ENCODE data around the gene ARID1B. TPM values are rescaled to one million over a fixed set of nuclear protein-coding genes. Genes with fewer than 3 reads are reported as not detected.

ARID1B gene
- total RNA-seq, 1 donor from 2014 or later, result 87.4 TPM

DNA sequence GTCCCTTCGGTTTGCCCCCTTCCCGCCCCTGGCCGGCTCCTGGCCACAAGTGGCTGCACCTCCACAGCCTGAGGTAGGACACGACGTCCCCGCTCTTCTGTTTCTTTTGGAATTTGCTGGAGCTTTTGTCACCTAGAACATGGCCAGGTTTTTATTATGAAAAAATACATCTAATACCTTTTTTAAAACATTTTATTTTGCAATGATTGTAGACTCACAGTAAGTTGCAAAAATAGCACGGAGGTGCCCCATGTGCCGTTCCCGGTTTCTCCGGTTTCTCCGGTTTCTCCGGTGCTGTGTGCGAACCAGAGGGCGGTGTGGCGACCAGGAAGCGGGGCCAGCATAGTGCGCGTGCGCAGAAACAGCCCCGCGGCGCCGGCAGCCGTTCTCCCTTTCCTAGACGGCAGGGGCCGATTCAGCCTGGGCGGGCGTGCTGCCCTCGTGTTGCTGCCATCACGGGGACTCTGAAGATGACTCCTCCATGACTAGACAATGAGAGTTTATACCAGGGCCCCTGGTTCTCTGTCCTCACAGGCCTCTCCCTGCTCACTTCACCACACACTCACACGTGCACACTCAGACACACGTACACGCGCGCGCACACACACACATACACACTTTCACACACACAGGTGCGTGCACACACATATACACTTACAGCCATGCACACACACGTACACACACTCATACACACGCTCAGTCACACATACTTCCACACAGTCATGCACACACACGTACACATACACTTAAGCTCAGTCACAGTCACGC lies 444.1 kb downstream of the ARID1B start:
- DNase-seq (ENCODE audit: low spot score), result peak; percentile 96

- peak; percentile 84 for DNase-seq (ENCODE audit: low spot score)
Measured at GRCh38 chr6:157221817-157222175, 444.6 kb downstream of the ARID1B start.

DNA sequence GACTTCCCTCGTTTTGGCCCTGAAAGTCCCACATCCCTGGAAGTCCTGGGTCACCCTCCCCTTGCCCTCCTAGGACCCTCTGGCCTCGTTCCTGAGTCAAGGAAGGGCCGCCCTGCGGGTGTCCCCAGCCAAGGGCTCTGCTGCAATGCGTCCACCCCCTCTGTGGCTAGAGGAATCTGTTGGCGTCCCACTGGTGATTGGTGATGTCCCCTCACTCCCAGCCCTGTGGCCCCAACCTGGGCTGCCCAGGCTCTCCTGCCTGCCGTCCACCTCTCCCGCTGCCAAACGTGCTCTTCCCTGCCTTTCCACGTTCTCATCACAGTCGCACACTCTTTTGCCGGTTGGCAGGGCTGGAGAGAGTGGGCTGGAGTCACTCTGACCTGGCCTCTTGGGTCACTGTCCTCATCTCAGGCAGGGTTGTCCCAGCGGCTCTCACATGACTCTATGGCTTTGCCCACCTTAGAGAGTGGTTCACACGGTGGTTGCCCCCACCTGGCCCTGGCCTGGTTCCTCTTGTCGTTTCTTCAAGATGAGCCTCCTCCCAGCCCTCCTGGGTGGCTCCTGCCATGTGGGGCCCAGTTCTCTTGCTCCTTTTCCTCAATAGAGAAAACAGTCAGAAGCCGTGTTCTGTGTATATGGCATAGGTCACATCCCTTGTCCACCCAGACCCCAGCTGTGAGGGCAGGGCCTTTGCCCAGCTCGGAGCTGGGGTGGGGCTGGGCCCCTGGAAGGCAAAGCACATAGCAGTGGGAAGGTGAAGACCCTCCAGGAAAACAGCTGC lies 445.2 kb downstream of the ARID1B start:
- peak; percentile 69 for DNase-seq (ENCODE audit: low spot score)

- DNase-seq (ENCODE audit: low spot score), result peak; percentile 65
Measured at GRCh38 chr6:157223021-157223430, 445.8 kb downstream of the ARID1B start.

DNA sequence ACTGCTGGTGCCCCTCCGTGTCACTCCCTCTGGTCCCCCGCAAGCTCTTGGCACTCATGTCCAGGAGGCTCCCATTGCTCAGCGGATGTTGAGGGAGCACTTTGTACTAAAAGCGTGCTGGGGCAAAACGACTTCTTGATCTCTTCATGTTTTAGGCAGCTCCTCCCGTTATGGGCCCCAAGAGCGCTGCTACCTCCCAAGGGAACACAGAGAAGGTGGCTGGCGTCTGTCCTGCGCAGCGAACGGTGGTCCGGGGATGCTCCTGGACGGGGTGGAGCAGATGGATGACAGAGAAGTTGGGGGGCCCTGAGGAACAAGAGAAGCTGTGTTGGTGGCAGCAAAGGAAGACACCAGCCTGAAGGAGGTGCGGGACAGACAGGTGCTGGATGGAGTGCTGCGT lies 446.3 kb downstream of the ARID1B start:
- DNase-seq (ENCODE audit: low spot score), result peak; percentile 62

DNA sequence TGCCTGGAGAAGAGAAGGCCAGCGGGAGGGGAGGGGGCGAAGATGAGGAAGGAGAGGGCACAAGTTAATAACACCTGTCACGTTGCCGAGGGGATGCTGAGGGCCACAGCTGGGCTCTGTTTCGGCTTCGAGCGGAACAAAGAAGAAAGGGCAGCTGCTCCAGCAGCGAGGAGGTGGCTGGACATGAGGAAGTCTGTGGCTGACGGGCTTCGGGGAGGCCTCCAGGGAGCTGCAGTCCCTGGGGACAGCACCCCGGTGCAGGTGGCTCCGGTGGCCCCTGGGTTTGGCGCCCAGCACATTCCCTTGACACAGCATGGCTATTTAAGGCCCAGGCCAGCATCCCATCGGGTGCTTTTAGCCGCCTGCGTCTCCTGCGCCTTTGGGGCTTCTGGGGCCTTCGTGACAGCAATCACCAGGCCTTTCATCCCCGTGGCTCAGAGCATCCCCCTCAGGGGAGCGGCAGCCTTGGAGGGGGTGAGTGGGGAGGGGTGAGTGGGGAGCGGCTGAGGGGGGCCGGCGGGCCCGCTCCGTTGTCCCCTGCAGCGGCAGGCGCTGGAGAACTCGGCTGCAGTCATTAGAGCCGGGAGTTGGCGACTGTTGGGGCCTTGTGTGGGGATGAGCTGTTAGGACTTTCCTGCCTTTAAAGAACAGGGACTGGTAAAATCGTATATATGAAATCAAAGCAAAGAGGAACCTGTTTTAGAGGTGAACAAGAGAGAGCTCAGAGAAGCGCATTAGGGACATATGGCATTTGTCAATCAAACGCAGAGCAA lies 447.2 kb downstream of the ARID1B start:
- peak; percentile 79 for DNase-seq (ENCODE audit: low spot score)

GRCh38 chr6:157224951-157225574 lies 447.9 kb downstream of the ARID1B start:
- DNase-seq (ENCODE audit: low spot score), result peak; percentile 89

- DNase-seq (ENCODE audit: low spot score), result peak; percentile 72
Measured at GRCh38 chr6:157225575-157225995, 448.4 kb downstream of the ARID1B start.

- no peak for DNase-seq (ENCODE audit: low spot score)
Measured at GRCh38 chr6:157226026-157226625, 448.9 kb downstream of the ARID1B start.

DNA sequence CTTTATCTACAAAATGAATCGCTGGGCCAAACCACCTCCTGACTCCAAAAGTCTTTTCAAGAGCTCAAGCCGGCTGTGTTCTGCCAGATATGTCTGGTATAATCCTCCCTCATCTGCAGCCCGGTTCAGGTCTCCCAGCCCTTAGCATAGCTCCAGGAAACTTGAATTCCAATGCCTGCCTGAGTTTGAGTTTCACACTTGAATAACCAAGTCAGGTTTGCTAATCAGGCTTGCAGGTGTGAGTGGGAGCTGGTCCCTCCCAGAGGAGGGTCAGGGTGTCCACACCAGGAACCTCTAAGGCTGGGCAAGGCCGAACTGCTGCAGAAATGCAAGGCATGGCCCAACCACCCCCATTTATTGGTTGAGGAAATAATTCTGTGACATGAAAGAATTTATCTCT lies 449.6 kb downstream of the ARID1B start:
- no peak for DNase-seq (ENCODE audit: low spot score)

DNA sequence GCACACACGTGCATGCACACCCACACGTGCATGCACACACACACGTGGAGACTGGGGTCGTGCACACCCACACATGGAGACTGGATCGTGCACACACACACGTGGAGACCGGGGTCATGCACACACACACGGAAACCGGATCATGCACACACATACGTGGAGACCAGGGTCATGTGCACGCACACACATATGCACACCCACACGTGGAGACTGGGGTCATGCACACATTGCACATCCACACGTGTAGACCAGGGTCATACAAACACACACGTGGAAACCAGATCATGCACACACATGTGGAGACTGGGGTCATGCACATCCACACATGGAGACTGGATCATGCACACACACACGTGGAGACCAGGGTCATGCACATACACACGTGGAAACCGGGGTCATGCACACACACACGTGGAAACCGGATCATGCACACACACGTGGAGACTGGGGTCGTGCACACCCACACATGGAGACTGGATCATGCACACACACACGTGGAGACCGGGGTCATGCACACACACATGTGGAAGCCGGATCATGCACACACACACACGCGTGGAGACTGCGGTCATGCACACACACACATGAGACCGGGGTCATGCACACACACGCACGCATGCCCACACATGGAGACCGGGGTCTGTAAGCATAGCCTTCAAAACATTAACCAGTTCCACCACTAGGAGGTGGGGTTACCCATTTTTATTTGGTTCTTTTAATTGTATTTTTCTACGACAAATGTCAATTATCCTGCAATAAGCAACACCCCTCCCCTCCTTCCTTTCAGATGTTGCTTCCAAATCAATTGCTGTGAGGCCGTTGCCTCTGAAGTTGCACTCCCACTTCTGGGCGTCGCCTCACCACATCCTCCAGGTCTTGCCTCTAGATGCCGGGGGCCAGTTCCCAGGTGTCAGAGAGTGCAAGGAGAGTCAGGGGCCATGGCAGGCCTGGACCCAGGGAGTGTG lies 450.3 kb downstream of the ARID1B start:
- DNase-seq (ENCODE audit: low spot score), result peak; percentile 74

GRCh38 chr6:157228426-157229131 lies 451.4 kb downstream of the ARID1B start:
- peak; percentile 81 for DNase-seq (ENCODE audit: low spot score)

DNA sequence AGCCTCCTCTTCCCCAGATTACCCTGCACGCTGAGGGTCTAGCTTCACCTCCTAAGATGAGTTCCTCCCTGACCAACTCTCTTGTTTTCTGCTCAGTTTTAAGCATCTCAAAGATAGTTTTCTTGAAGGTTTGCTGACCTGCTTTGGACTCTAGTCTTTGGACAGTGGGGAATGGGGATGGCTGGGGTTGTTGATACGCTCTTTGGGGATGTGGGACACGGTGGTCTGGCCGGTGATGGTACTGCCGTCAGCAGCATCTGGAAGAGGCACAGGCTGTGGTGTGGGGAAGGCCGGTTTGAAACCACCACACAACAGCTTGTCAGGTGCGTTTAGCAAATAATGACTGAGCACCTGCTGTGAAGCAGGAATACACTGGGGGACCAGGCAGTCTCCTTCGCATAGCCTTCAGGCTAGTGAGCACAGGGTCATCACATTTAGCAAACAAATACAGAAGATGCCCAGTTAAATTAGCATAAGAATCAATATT lies 452.0 kb downstream of the ARID1B start:
- DNase-seq (ENCODE audit: low spot score), result peak; percentile 59

GRCh38 chr6:157229713-157230112 lies 452.5 kb downstream of the ARID1B start:
- peak; percentile 75 for DNase-seq (ENCODE audit: low spot score)

DNA sequence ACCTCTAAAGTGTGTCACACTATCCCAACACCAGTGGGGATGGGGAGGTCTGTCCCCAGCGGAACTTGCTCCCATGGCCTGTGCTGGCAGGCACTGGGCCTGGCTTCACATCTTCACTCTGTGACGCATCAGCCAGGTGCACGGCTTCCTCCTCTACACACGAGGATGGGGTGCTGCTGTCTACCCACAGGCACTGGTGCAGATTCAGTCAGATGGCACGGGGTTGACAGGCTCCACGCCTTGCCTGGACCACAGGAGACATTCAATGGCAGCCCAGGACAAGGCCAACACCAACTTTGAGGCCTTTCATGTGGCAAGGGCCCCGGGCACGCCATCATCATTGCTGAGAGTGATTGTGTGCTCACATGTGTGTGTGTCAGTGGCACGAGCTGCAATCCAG lies 453.7 kb downstream of the ARID1B start:
- peak; percentile 55 for DNase-seq (ENCODE audit: low spot score)

GRCh38 chr6:157232161-157232895 lies 455.1 kb downstream of the ARID1B start:
- DNase-seq (ENCODE audit: low spot score), result peak; percentile 65

GRCh38 chr6:157233156-157233555 lies 456.0 kb downstream of the ARID1B start:
- DNase-seq (ENCODE audit: low spot score), result peak; percentile 53

DNA sequence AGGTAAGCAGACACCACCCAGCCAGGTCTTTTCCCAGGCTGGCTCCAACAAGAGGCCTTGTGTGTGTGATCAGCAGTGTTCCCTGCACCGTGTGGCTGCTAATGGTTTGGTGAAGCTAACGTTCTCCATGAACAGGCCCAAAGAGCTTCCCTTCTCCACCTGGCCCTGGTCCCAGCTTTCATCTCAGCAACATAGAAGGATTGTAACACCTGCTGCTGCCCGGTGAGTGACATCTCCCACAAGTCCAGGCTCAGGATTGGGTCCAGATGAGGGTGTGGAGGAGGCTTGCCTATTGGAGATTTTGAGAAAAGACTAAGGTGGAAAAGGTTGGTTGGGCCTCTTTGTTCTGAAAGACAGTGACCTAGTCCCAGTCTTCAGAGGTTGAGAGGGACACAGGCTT lies 456.5 kb downstream of the ARID1B start:
- DNase-seq (ENCODE audit: low spot score), result peak; percentile 49

Measured in mesenteric fat pad (tissue), 1 donor.